Measurements from ENCODE around the gene NFKBIA. TPM values are rescaled to one million over a fixed set of nuclear protein-coding genes. Genes with fewer than 3 reads are reported as not detected.

Gene NFKBIA, protein sequence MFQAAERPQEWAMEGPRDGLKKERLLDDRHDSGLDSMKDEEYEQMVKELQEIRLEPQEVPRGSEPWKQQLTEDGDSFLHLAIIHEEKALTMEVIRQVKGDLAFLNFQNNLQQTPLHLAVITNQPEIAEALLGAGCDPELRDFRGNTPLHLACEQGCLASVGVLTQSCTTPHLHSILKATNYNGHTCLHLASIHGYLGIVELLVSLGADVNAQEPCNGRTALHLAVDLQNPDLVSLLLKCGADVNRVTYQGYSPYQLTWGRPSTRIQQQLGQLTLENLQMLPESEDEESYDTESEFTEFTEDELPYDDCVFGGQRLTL
- 118 and 192 TPM in 2 replicates for total RNA-seq

DNA sequence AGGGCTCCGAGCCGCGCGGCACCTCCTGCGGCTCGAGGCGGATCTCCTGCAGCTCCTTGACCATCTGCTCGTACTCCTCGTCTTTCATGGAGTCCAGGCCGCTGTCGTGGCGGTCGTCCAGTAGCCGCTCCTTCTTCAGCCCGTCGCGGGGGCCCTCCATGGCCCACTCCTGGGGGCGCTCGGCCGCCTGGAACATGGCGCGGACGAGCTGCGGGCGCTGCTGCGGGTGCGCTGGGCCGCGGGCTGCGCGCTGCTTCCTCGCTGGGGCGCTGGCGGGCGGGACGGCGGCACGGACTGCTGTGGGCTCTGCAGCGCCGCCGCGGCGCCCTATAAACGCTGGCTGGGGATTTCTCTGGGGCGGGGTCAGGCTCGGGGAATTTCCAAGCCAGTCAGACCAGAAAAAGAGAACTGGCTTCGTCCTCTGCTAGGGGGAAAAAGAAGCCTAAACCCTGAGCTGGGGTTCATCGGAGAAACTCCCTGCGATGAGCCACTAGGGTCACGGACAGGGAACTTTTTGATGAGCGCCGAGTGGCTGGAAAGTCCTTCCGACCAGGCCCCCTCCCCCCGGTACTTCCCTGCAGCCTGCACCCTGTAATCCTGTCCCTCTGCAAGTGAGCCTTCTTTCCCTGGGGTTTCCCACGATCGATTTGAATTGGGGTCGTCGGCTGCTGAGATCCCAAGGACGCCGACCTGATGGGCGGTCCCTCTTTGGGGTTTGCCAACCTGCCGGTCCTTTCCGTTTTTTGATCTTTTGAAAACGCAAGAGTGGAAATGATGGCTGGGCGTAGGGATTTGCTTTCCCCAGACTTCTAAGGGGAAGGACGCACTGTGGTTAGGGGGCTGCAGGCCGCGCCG lies at the start of gene NFKBIA:
Gene NFKBIA, minus strand, starts transcription at position 301 of the 855 bp plus-strand sequence. Its CDS starts 105 bp downstream, at position 196.

Other genes with a start within 250 kb of the NFKBIA start
- gene PSMA6, start 112.4 kb downstream of the NFKBIA start, total RNA-seq, result 147 and 279 TPM in 2 replicates
- not detected in 2 replicates for gene INSM2, start 129.4 kb upstream of the NFKBIA start, total RNA-seq